Brain microvascular endothelial cell (primary cell): ENCODE data around the gene SDSL.

Experiments
- DNase-seq: peaks from one replicate; pipeline ENCODE4 v3.0.0-alpha.2; 2020
- H3K27ac ChIP-seq: fragments of 250-450 bp; sonication (Bioruptor Pico); 2 replicates; pipeline ENCODE4 v1.5.1; 2020; ENCODE audit warnings: mild to moderate bottlenecking, moderate library complexity
- H3K27me3 ChIP-seq: fragments of 250-450 bp; sonication (Bioruptor Pico); replicated peaks from 2 replicates; pipeline ENCODE4 v1.5.1; 2020; ENCODE audit warnings: mild to moderate bottlenecking
- H3K36me3 ChIP-seq: fragments of 250-450 bp; sonication (Bioruptor Pico); replicated peaks from 2 replicates; pipeline ENCODE4 v1.5.1; 2020; ENCODE audit warnings: mild to moderate bottlenecking
- H3K4me3 ChIP-seq: 2 replicates; pipeline ENCODE4 v1.5.1; 2011; ENCODE audit warnings: low read depth, mild to moderate bottlenecking, control low read depth, low read length, moderate library complexity
- in situ Hi-C: cut with HindIII; loops from 2 replicates; pipeline ENCODE4 v1.10.0; 2017; ENCODE audit warnings: low sequenced_read_pairs, low pct_ligation_motif_present
- TF ChIP-seq, protein P1 (sequence below): IDR thresholded peaks from 2 replicates; pipeline ENCODE4 v1.5.1; 2011; ENCODE audit warnings: low read depth, mild to moderate bottlenecking, moderate library complexity, low read length, control low read depth, inconsistent platforms; ENCODE audit errors: missing control alignments

The SDSL gene

DNA sequence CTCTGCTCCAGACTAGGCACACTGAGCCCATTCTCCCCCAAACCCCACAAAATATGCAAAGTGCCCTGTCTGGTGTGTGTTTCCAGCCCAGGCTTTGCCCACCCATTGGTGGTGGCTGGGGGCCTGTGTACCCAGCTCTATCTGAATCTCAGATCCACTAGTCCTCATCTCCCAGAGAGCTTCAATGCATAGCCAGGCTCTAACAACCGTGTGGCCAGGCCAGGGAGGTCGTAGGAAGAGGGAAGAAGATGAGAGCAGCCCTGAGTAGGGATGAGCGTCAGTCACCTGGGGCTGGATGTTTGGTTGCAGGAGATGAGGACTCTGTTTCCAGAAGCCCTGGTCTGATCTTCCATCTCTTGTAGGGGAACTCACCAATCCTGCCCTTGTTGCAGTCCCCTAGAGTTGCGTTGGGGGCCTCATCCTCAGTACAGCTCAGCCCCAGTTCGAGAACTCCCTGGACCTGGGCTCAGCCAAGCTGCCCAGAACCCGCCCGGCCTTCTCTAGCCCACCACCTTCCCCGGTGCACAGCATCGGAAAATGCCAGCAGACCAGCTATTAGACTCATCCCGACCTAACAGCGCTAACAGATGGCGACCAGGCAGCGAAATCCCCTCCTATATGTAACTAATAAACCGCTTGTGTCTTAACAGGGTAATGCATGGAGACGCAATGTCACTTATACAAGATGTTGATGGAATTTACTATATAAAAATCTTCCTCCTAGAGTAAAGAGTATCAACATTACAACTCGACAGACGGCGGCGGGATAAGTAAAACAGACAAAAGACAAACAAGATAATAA is 52.7 kb downstream of the SDSL start:
- Histone ChIP-seq H3K27me3 (peaks cover 90% of the 10 kb centered on the region), H3K27ac (no peak overlapping the region), H3K36me3 (no peaks in the 10 kb centered on the region), H3K4me3 (no peak overlapping the region)
- no peak for DNase-seq
- in situ Hi-C loops: no loop called here
- TF ChIP-seq, protein P1, sequence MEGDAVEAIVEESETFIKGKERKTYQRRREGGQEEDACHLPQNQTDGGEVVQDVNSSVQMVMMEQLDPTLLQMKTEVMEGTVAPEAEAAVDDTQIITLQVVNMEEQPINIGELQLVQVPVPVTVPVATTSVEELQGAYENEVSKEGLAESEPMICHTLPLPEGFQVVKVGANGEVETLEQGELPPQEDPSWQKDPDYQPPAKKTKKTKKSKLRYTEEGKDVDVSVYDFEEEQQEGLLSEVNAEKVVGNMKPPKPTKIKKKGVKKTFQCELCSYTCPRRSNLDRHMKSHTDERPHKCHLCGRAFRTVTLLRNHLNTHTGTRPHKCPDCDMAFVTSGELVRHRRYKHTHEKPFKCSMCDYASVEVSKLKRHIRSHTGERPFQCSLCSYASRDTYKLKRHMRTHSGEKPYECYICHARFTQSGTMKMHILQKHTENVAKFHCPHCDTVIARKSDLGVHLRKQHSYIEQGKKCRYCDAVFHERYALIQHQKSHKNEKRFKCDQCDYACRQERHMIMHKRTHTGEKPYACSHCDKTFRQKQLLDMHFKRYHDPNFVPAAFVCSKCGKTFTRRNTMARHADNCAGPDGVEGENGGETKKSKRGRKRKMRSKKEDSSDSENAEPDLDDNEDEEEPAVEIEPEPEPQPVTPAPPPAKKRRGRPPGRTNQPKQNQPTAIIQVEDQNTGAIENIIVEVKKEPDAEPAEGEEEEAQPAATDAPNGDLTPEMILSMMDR: no peak

DNA sequence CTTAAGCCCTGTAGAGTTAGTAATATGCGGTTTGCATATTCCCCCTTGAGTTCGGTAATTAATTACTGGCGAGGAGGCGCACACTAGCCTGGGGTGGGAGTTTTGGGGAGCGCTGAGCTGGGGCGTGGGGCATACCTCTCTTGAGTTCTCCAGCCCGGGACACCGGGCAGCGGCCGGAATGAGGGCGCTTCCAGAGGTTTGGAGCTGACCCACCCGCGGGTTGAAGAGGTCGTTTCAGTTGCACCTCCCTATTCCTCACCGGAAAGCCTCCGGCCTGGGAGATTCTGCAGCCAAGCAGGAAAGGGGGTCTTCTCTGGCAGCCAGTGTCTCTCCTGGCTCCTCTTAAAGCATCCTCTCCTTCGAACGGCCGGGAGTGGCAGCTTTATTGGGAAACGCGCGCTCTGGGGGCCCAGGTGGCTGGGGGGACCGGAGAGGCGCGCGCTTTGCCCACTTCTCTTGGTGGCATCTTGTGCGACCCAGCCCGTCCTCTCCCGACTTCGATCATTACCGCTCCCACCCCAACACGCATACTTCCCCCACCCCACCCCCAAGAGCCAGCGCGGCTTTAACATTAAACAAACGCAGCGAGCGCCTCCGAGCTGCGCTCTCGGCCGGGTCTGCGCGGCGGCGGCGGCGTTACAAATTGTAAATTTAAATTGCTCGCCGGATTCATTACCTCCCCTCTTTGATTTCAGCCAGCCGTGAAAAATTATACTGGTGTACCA is 53.4 kb downstream of the SDSL start:
- TF ChIP-seq, protein P1: no peak
- Histone ChIP-seq H3K36me3 (no peaks in the 10 kb centered on the region), H3K27me3 (peaks cover 90% of the 10 kb centered on the region), H3K27ac (no peak overlapping the region), H3K4me3 (no peak overlapping the region)
- no peak for DNase-seq
- in situ Hi-C loops: no loop called here

DNA sequence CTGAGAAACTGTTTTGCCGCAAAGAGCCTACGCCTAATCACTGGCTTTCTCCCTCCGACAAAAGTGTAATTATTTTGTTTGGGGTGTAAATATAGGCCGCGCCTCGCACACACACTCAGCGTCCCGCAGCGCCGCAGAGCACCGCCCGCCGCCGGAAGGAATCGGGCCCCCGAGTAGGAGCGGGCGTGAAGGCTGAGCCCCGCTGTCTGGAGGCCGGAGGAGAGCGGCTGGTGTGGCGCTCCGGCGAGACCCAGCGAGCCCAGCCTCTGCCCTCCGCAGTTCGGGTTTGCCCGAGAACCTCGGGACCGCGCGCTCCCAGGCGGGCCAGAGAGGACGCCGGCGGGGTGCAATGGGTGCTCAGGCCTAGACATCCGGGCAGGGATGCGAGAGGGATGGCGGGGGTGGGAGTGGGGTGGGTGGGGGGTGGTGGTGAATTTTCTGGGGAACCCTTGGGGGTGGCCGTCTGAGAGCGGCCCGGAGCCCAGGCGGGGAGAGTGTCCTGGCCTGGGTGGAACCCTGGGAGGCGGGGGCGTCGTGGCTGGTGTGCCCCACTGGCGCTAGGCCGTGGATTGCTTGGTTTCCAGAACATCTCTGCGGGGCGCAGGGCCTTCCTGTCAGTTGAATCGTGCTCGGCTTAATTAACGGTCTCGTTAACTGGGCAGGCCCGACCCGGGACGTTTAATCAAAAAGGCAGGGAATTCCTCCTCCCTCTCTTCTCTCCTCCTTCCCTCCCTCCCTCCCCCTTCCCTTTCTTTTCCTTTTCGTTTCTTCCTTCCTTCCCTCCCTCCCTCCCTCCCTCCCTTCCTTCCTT is 54.2 kb downstream of the SDSL start:
- Histone ChIP-seq H3K27ac (no peak overlapping the region), H3K36me3 (no peaks in the 10 kb centered on the region), H3K4me3 (no peak overlapping the region), H3K27me3 (peaks cover 88% of the 10 kb centered on the region)
- TF ChIP-seq, protein P1: no peak
- in situ Hi-C loops: no loop called here
- no peak for DNase-seq

DNA sequence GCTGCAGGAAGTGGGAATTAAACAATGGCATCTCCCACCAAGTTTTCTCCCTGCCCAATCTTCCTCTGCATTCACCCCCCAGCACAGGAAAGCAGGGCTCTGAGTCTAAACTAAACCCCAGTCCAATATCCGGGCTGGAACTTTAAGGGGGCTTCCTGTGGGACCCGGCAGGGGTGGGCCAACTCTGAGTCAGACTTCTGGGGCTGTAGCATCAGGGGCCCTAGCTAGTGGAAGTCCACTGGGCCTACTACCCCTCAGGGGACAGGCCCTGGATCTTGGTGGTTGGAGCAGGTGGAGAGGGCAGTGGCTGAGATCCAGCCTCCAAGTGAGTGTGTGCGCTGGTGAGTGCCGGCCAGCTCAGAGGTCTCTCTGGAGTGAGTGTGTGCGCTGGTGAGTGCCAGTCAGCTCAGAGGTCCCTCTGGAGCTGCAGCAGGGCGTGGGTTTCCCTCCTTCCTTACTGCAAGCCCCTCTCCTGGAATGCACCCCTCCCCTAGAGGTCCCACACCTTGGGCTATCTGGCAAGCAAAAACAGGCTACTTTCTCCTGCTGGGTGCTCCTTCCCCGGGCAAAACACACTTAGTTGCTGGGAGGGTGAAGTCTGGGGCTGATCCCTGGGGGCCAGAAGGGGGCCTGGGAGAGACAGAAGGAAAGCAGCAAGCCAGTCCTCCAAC is 55.1 kb downstream of the SDSL start:
- TF ChIP-seq, protein P1: no peak
- H3K4me3 ChIP-seq: no peak overlapping the region
- peaks cover 81% of the 10 kb centered on the region for H3K27me3 ChIP-seq
- in situ Hi-C loops: no loop called here
- DNase-seq: no peak
- H3K27ac ChIP-seq: no peak overlapping the region
- no peaks in the 10 kb centered on the region for H3K36me3 ChIP-seq

DNA sequence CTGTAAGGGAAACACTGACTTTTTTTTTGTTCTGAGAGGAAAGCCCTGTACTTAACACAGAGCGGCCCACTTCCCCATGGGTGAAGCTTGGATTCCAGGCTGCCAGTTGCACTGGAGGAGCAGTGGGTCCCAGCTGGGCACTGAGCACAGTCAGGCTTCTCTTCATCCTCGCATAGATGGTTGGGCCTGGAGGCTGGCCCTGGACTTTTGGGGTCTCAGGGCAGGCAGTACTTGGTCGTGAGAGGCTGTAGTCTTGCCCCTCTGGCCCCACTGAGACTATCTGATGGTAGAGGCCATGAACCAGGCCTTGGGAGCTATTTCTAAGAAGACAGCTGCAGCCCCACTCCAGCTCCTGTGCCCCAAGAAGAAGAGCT is 55.6 kb downstream of the SDSL start:
- no peak for DNase-seq
- no peak overlapping the region for H3K4me3 ChIP-seq
- H3K27ac ChIP-seq: no peak overlapping the region
- in situ Hi-C loops: no loop called here
- no peaks in the 10 kb centered on the region for H3K36me3 ChIP-seq
- TF ChIP-seq, protein P1: no peak
- peaks cover 76% of the 10 kb centered on the region for H3K27me3 ChIP-seq
